Activated T-helper 1 cell treated with anti-CD3 and anti-CD28 coated beads, Interleukin-2, amount 50 U/mL, for 16 hours (primary cell): ENCODE measurements around the gene LDLRAD3.

Experiments used
- DNase-seq, 2 donors: peaks; one replicate each; pipeline ENCODE4 v3.0.0-alpha.2; 2020; ENCODE audit warnings: low read depth in 1 of 2, low spot score in 1 of 2

Gene LDLRAD3

GRCh38 chr11:36195496-36196354, 251.9 kb downstream of the LDLRAD3 start:
- no peak for DNase-seq

- no peak for DNase-seq
These were observed 252.6 kb downstream of the LDLRAD3 start for GRCh38 chr11:36196411-36196998.

- no peak for DNase-seq
These were observed 257.5 kb downstream of the LDLRAD3 start for GRCh38 chr11:36201411-36201810.

GRCh38 chr11:36205536-36205935, 261.7 kb downstream of the LDLRAD3 start:
- no peak for DNase-seq

GRCh38 chr11:36210529-36210928, 266.7 kb downstream of the LDLRAD3 start:
- DNase-seq, result no peak

GRCh38 chr11:36211761-36212430, 268.0 kb downstream of the LDLRAD3 start:
- DNase-seq, result no peak

GRCh38 chr11:36212564-36213392, 268.9 kb downstream of the LDLRAD3 start:
- no peak for DNase-seq

- DNase-seq, result no peak
These were observed 269.6 kb downstream of the LDLRAD3 start for GRCh38 chr11:36213393-36213840.

- no peak for DNase-seq
These were observed 270.6 kb downstream of the LDLRAD3 start for GRCh38 chr11:36214480-36214879.

- no peak for DNase-seq
These were observed 271.3 kb downstream of the LDLRAD3 start for GRCh38 chr11:36214976-36215692.

- no peak for DNase-seq
These were observed 271.8 kb downstream of the LDLRAD3 start for GRCh38 chr11:36215693-36216060.

- DNase-seq, result no peak
These were observed 272.3 kb downstream of the LDLRAD3 start for GRCh38 chr11:36216061-36216615.

GRCh38 chr11:36218283-36218921, 274.5 kb downstream of the LDLRAD3 start:
- no peak for DNase-seq

GRCh38 chr11:36219996-36220395, 276.1 kb downstream of the LDLRAD3 start:
- no peak for DNase-seq

GRCh38 chr11:36222831-36223635, 279.2 kb downstream of the LDLRAD3 start:
- no peak for DNase-seq

GRCh38 chr11:36224209-36224882, 280.5 kb downstream of the LDLRAD3 start:
- DNase-seq, result no peak

GRCh38 chr11:36227044-36227443, 283.2 kb downstream of the LDLRAD3 start:
- no peak for DNase-seq

GRCh38 chr11:36228689-36229088, 284.8 kb downstream of the LDLRAD3 start:
- no peak for DNase-seq
